GM18909 (cell line): ENCODE measurements around the gene PLEKHM2.
A peak's percentile ranks its signal among the peaks of the same experiment; 100 is the strongest.

Experiments
- ATAC-seq: cut with Tn5 transposase; IDR thresholded peaks from one replicate; pipeline ENCODE4 v1.9.1; 2021; ENCODE audit warnings: mild to moderate bottlenecking; ENCODE audit not compliant: unreplicated experiment, poor library complexity

PLEKHM2 gene

DNA sequence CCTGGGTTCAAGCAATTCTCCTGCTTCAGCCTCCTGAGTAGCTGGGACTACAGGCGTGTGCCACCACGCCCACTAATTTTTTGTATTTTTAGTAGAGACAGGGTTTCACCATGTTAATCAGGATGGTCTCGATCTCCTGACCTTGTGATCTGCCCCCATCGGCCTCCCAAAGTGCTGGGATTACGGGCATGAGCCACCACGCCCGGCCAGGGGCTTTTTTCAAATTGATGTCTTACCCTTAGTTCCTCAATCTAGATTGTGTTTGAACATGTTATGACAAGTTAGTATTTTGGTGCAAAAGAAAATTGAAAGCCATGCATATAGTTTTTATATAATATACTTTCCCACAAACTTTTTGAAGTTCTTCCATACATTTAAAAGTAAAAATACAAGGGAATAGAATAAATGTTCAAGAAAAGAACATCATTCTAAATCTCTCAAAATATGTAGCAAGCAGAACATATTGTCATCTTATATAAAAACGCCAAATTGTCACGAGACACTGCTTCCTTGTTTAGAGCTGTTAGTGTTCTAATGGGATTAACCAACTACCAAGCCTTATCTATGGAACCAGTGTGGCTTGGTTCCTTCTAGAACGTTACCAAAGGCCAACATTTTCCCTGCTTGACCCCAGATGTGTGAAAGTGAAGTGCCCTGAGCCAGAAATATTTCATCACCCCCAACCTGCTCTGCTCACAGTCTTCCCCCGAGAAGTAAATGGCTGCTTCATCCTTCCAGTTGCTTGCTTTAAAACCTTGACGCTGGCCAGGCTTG lies 9.5 kb upstream of the PLEKHM2 start:
- no peak for ATAC-seq

- ATAC-seq = no peak
Observed at GRCh38 chr1:15676010-15676409, 8.1 kb upstream of the PLEKHM2 start.

DNA sequence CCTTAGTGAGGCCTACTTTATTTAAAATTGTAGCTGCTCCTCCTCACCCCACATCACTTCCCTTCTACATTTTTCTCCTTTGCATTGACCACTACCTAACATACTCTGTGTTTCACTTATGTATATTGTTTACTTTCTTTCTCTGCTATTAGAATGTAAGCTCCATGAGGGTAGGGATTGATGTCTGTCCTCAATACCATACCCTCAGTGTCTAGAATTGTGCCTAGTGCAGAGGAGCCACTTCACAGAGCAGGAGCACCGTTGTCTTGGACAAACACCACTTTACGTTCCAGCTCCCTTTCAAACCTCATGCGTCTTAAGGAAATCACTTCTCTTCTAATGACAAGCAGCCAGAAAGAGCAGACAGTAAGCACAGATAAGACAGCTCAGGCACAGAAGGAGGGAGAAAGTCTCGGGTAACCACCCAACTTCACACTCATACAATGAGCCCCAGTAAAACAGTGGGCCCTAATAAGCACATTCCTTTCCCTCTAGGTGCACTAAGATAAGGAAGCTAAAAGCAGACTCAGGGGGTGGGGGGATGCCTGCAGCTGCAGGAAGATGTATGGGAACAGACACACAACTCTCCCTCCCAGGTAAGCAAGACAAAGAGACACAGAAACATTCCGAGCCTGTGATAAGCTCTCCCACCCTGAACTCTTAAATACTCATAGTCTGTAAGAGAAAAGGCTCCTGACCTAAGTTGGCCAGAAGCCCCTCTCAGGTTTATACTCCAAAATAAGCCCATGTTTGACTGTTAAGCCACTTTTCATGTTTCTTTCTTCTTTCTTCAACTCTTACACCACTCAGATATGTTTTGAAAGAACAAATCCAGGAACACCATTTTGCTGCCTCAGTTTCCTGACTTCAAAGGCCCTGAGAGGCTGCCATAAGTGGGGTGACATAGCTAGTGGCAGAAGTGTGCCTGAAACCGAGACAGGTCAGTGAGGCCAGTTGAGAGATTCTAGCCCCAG lies 7.1 kb upstream of the PLEKHM2 start:
- ATAC-seq = no peak

DNA sequence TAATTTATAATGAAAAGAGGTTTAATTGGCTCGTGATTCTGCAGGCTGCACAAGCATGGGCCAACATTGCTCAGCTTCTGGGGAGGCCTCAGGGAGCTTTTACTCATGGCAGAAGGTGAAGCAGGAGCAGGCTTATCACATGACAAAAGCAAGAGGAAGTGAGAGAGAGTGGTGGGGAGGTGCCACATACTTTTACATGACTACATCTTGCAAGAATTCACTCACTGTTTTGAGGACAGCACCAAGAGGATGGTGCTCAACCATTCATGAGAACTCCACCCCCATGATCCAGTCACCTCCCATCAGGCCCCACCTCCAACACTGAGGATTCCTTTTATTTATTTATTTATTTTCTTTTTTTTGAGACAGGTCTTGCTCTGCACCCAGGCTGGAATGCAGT lies 5.5 kb upstream of the PLEKHM2 start:
- no peak for ATAC-seq

DNA sequence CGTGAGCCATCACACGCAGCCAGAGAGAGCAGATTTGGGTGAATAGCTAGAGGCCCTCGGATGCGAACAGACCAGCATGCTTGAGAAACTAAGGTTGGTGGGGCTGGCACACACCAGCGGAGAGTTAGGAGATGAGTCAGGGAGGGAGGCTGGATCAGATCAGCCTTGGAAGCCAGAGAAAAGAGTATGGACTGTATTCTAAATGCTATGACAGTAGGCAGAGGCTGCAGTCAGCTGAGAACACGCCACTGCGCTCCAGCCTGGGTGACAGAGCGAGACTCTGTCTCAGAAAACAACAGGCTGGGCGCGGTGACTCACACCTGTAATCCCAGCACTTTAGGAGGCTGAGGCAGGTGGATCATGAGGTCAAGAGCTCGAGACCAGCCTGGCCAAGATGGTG lies 4.0 kb upstream of the PLEKHM2 start:
- ATAC-seq = no peak

GRCh38 chr1:15680561-15681348 lies 3.4 kb upstream of the PLEKHM2 start:
- ATAC-seq = no peak

DNA sequence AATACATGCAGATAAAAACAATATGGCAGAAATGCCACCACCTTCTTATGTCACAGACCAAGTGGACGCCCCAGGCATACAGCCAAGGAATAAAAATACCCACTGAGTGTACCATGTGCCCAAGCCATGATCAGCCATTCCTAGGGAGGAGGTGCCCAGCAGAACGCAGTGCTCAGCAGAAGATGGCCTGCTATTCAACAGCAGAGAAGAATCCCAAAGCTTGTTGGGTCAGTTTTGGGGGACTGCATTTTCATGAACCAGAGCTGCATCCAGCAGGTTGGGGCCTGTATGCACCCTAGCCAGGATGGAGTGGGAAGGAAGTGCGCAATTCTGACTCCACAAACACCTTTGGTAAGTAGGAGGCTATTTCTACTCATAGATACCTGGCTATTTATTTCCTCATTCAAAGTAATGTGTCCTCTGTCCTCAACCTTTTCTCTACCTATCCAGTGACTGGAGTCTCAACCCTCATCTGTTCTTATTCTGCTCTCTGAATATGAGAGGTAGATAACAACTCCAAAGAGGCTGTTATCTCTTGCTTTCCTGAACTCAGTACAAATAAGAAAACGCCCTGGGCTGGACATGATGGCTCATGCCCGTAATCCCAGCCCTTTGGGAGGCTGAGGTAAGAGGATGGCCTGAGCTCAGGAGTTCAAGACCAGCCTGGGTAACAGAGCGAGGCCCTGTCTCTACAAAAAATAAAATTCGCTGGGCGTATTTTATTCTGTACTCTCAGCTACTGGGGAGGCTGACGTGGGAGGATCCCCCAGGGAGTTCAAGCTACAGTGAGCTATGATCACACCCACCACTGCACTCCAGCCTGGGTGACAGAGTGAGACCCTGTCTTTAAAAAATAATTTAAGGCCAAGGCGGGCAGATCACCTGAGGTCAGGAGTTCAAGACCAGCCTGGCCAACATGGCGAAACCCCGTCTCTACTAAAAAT lies 2.5 kb upstream of the PLEKHM2 start:
- no peak for ATAC-seq

- no peak for ATAC-seq
Observed at GRCh38 chr1:15682936-15683341, 1.2 kb upstream of the PLEKHM2 start.

- no peak for ATAC-seq
Observed at GRCh38 chr1:15683345-15684039, 628 bp upstream of the PLEKHM2 start.

DNA sequence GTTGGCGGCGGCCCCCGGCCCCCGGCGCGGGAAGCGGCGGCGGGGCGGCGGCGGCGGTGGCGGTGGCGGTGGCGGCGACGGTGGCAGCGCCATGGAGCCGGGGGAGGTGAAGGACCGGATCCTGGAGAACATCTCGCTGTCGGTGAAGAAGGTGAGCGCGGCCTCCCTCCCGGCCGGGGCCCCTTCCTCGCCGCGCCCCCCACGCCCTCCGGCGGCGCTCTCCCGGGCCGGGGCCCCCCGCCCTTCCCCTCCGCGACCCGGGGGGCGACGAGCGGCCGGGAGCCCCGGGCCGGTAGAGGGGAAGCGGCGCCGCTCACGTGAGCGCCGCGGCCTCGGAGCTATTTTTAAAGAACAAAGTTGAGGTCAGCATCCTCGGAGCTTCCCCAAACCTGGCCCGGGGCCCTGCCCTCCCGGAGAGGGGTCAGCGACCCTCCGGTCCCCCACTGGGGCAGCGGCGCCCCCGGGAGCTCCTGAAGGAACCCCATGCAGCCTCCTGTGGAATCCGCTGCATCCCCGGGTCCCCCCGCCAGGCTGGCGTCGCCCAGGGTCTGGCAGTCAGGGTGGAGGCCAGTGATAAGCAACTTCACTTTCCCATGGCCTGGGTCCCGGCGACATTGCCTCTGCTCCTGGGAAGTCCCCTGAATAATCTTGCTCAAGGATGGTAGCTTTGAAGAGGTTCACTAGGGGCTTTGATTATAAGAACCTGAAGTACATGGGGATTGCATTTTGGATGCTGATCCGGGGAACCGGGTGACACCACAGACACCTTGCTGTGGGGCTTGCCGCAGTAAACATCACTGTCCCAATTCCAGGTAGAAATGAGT lies 560 bp downstream of the PLEKHM2 start:
- peak; percentile 37 for ATAC-seq

DNA sequence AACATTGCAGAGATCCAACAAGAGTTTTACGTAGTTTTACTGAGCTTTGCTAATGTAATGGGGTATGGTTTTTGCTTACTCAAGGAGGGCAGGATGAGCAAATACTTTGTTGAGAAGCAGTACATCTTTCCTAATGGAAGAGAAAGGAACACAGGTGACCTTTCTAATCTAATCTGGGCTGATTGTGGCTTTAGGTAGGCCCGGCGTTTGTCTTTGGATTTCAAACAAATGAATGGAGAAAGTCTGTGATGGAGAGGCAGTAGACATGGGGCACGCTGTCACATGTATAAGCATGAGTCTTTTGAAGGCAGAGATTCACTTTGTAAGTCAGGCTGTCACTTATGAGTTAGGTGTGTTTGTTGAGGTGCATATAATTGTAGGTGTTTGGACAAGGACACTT lies 1.7 kb downstream of the PLEKHM2 start:
- ATAC-seq = no peak

DNA sequence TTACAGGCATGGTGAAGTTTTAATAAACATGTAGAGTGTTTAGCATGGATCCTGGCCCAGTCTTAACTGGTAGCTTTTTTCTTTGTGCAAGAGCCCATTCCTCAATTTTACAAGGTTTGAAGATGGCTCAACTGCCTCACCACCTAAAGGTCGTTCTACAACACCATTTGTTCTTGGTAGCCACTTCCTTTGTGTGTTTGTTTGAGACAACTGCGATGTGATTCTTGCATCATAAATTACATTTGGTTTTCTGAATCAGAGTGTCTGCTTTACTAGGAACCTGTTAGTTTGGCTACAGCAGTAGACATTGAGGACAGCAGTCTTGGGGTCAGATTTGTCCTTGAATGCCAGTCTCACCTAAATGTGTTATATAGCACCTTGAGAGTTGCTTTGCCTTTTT lies 3.3 kb downstream of the PLEKHM2 start:
- ATAC-seq = no peak

- ATAC-seq = no peak
Observed at GRCh38 chr1:15690317-15690716, 6.2 kb downstream of the PLEKHM2 start.

DNA sequence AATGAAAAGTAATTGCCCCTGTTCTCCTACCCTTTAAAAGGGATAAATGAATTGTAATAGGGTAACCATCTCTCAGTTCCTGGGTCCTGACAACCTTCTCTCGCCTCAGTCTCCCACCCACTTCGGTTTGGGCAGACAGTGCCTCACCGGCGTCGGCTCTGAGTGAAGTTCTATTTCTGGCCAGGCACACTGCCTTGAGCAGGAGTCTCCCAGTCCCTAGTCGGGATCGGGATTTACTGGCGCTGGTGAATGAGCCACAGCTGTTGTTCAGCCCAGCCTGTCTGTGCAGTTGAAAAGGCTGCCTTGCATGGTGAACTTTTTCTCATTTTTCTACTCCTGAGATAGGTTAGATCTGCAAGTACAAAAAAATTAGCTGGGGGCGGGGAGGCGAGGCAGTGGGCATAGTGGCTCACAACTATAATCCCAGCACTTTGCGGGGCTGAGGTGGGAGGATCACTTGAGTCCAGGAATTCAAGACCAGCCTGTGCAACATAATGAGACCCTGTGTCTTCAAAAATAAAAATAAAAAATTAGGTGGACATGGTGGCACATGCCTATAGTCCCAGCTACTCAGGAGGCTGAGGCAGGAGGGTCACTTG lies 7.4 kb downstream of the PLEKHM2 start:
- no peak for ATAC-seq

DNA sequence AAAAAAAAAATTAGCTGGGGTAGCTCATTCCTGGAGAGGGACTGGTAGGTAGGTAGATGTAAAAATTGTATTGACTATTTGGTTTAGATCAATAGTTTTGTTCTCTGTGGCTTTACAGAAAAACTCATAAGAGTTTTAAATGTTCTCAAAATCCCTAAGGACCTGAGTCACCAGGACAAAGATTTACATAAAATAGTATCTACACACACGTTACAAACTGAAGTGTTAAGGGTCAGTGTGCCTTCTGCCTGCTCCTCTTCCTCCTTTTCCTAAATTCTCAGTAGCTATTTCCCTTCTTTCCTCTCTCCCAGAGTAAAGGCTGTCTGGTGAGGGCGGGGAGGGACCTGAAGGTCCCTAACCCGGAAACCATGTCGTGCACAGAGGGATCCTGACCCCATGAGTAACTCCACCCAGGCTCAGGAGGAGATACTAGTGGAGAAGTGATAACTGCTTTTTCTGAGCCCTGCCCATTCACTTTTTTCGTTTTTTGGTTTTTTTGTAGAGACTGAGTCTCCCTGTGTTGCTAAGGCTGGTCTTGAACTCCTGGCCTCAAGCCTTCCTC lies 8.1 kb downstream of the PLEKHM2 start:
- ATAC-seq = no peak

GRCh38 chr1:15693371-15693770 lies 9.3 kb downstream of the PLEKHM2 start:
- no peak for ATAC-seq

DNA sequence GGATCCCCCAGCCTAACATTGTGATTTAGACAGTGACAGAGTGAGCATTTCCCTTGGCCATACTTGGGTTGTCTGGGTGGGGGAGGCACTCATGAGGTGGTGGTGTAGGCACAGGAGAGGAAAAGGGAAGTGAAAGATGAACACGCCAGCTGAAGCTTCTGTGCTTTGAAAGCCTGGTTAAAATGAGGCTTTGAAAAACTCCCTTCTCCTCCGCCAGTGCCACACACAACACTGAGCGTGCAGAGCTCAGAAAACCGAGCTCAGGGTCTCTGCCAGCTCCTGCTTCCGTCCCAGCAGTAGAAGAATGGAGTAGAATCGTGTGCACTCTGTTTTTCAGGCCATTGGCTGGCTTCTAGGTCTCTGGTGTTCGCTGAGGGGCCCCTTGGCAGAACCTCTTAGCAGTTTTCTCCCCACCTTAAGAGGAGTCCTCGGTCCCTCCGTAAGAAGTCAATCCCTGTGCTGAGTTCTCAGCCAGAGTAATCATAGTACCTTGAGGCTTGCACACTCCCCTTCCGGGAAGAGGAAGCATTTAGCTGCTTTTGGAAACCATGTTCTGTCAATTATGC lies 12.9 kb downstream of the PLEKHM2 start:
- peak; percentile 91 for ATAC-seq
